Osteocyte (in vitro differentiated cells): Measurements from ENCODE around the gene CACNA1A. TPM values are rescaled to one million over a fixed set of nuclear protein-coding genes. Genes with fewer than 3 reads are reported as not detected.

Experiments
- DNase-seq: peaks from one replicate; pipeline ENCODE4 v3.0.0; 2021; ENCODE audit warnings: mixed read lengths; ENCODE audit not compliant: unreplicated experiment; ENCODE audit errors: extremely low spot score
- H3K27ac Mint-ChIP-seq: one replicate; pipeline ENCODE4 v1.8.0; 2021; ENCODE audit warnings: mild to moderate bottlenecking, mixed read lengths; ENCODE audit not compliant: unreplicated experiment
- H3K27me3 Mint-ChIP-seq: one replicate; pipeline ENCODE4 v1.8.0; 2021; ENCODE audit warnings: mixed read lengths; ENCODE audit not compliant: unreplicated experiment
- H3K36me3 Mint-ChIP-seq: one replicate; pipeline ENCODE4 v1.8.0; 2021; ENCODE audit warnings: mixed read lengths; ENCODE audit not compliant: unreplicated experiment
- H3K4me1 Mint-ChIP-seq: one replicate; pipeline ENCODE4 v1.8.0; 2021; ENCODE audit warnings: mixed read lengths; ENCODE audit not compliant: unreplicated experiment
- H3K4me3 Mint-ChIP-seq: one replicate; pipeline ENCODE4 v1.8.0; 2021; ENCODE audit warnings: mild to moderate bottlenecking, moderate library complexity, mixed read lengths; ENCODE audit not compliant: unreplicated experiment
- H3K9me3 Mint-ChIP-seq: one replicate; pipeline ENCODE4 v1.8.0; 2021; ENCODE audit warnings: mixed read lengths; ENCODE audit not compliant: unreplicated experiment
- total RNA-seq: library from RNA; stranded (reverse); gene quantifications from 2 replicates; pipeline ENCODE4 v1.2.1, GENCODE V29; 2021
- TF ChIP-seq, protein P1 (sequence below): fragments of 200-600 bp; sonication (generic); IDR thresholded peaks from 2 replicates; pipeline ENCODE4 v1.5.0; 2021; ENCODE audit warnings: antibody characterized with exemption, mild to moderate bottlenecking, moderate library complexity

CACNA1A gene
- total RNA-seq, 1 donor from 2014 or later, result 2.3 TPM

DNA sequence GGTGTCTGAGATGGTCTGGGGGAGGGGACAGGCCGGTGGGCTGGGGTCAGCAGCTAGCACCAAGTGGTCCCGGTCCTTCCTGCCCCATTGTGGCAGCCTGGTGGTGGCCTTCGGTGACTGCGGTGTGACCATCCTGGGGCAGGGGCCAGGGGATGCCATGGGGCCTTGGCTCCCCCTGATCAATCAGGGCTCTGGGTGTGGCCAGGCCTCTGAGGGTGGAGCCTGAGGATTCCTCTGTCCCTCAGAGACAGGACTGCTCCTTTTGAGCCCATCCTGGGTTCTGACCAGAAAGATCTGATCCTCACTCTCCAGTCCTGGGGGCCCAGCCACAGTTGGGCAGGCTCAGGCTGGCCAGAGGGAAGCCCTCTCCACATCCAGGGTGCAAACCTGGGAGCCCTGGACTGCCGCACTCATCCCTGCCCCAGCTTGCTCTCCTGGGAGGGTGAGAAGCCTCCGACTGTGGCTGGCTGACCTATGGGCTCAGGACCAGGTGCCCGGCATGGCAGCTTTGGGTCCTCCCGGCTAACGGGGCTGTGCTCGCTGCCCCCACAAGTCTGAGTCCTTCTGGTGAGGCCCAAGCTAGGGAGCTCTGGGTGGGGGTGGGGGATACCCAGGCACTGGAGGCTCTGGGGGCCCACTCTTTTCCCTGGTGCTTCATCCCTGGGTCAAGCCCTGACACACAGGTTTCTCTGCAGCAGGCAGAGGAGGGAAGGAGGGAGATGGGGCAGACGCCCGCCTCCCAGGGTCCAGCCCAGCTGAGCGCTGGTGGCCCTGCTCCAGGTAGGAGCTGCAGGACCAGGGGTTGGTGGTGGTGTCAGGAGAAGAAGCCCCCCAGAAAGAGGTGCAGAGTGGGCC, 296.6 kb downstream of the CACNA1A start:
- no peak for DNase-seq
- Mint-ChIP-seq H3K4me1 (peaks cover 8% of the 10 kb centered on the region), H3K36me3 (no peaks in the 10 kb centered on the region), H3K27me3 (no peaks in the 10 kb centered on the region), H3K9me3 (no peaks in the 10 kb centered on the region), H3K27ac (no peak overlapping the region), H3K4me3 (no peak overlapping the region)
- TF ChIP-seq, protein P1, sequence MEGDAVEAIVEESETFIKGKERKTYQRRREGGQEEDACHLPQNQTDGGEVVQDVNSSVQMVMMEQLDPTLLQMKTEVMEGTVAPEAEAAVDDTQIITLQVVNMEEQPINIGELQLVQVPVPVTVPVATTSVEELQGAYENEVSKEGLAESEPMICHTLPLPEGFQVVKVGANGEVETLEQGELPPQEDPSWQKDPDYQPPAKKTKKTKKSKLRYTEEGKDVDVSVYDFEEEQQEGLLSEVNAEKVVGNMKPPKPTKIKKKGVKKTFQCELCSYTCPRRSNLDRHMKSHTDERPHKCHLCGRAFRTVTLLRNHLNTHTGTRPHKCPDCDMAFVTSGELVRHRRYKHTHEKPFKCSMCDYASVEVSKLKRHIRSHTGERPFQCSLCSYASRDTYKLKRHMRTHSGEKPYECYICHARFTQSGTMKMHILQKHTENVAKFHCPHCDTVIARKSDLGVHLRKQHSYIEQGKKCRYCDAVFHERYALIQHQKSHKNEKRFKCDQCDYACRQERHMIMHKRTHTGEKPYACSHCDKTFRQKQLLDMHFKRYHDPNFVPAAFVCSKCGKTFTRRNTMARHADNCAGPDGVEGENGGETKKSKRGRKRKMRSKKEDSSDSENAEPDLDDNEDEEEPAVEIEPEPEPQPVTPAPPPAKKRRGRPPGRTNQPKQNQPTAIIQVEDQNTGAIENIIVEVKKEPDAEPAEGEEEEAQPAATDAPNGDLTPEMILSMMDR, result no peak

DNA sequence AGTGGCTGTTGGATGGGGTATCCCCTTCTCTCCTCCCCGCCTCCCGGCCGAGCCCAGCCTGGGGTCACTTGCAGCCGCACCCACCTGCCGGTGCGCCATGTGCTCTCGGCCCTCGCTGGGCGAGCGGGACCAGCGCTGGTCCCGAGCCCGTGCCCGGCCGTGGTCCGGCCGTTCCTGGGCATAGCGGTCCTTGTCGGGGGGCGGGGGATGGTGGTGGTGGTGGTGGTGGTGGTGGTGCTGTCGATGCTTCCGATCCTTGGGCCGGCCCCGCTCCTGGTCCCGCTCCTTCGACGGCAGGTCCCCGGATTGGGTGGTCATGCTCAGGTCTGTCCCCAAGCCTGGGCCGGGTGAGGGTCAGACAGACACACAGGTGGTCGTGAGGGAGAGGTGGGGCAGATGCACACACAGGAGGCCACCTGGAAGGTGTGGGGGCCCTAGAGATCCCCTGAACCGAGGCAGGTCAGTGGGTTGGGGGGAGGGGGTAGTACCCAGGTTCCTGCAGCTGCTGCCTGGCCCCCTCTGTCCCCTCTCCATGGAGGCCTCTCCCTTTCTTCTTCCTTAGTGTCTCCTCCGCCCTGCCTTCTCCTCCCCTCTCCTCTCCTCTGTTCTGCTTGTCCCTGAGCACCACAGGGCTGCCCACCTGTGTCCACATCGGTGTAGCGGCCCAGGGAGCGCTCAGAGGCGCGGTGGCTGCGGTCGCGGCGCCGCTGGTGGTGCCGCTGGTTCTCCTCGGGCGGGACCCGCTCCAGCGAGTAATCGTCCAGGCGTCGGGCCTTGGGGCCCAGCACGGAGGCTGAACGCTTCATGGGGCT, 297.4 kb downstream of the CACNA1A start:
- no peak overlapping the region for H3K4me3 Mint-ChIP-seq
- no peaks in the 10 kb centered on the region for H3K27me3 Mint-ChIP-seq
- H3K9me3 Mint-ChIP-seq, result no peaks in the 10 kb centered on the region
- no peak overlapping the region for H3K27ac Mint-ChIP-seq
- TF ChIP-seq, protein P1, result no peak
- DNase-seq, result no peak
- peaks cover 8% of the 10 kb centered on the region for H3K4me1 Mint-ChIP-seq
- H3K36me3 Mint-ChIP-seq, result no peaks in the 10 kb centered on the region

DNA sequence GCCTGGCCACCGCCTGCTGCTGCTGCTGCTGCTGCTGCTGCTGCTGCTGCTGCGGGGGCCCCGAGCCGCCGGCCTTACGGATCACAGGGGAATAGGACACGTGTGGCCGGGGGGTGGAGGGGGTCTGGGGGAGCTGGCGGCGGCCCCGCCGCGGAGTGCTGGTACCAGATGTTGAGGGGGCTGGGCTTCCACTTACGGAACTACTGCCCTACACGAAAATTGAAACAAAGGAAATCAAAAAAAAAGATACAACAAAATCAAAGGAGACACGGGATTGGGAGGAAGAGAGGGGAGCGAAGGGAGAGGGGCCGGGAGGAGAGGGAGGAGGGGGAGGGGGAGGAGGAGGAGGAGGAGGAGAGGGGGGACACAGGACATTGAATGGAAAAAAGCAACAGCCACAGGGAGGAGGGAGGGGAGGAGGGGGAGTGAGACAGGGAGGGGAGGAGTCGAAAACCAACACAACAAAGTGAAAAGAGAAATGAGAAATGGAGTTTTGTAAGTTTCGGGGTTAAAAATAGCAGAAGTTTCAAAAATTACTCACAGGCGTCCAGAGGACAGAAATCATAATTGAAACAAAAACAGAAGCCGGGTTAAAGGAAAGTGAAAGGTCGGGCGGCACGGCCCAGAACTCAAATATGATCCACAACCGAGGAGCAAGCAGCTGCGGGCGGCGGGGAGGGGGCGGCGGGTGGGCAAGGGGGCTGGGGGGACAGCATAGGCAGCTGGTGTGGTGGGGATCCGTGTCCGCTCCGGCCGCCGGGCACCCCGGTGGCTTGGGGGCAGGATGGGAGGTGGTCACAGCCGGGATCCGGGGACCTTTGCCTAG, 298.2 kb downstream of the CACNA1A start:
- Mint-ChIP-seq H3K27ac (peak overlapping the region; percentile 94), H3K36me3 (no peaks in the 10 kb centered on the region), H3K9me3 (no peaks in the 10 kb centered on the region), H3K4me3 (peak overlapping the region; percentile 67), H3K4me1 (peaks cover 8% of the 10 kb centered on the region), H3K27me3 (no peaks in the 10 kb centered on the region)
- no peak for DNase-seq
- TF ChIP-seq, protein P1, result no peak

DNA sequence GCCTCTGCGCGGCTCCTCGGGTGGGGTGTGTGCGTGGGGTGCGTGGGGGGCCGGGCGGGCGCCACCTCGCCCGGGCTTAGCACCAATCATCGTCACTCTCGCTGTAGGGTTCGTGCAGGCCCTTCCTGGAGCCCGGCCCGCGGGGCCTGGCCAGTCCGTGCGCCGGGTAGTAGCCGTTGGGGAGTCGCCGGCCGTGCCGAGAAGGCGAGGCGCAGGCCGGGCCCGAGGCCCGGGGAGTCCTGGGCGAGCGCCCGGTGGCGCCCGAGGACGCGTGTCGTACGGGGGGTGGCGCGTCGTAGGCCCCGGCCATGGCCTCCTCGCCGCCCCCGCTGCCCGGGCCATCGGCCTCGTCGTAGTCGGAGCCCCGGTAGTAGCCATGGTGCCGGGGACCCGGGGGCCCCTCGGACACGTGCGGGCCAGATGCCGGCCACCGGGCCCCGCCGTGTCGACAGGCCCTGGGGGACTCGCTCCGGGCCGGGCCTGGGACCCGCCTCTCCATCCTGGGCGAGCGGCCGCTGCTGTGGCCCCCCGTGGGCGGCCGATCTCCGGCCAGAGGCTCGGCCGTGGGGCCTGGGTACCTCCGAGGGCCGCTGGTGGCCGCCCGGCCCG, 298.9 kb downstream of the CACNA1A start:
- TF ChIP-seq, protein P1, result no peak
- no peak for DNase-seq
- Mint-ChIP-seq H3K27ac (no peak overlapping the region), H3K4me3 (no peak overlapping the region), H3K9me3 (no peaks in the 10 kb centered on the region), H3K27me3 (no peaks in the 10 kb centered on the region), H3K36me3 (no peaks in the 10 kb centered on the region), H3K4me1 (peaks cover 8% of the 10 kb centered on the region)
